GM19397 (cell line): ENCODE results near the gene SLC7A5.
"Not testable (repeated sequence)": the region's sequence is repeated elsewhere in the genome, so short reads cannot be mapped to it uniquely, and the experiment has no call there.

Experiments used
- ATAC-seq: cut with Tn5 transposase; IDR thresholded peaks from one replicate; pipeline ENCODE4 v1.9.1; 2021; ENCODE audit warnings: mild to moderate bottlenecking, moderate library complexity; ENCODE audit not compliant: unreplicated experiment

The SLC7A5 gene

GRCh38 chr16:87824016-87824990, 45.0 kb downstream of the SLC7A5 start:
- ATAC-seq = no peak

GRCh38 chr16:87823181-87823929, 46.0 kb downstream of the SLC7A5 start:
- ATAC-seq = no peak

- no peak for ATAC-seq
Observed at GRCh38 chr16:87822108-87822970, 47.0 kb downstream of the SLC7A5 start.

GRCh38 chr16:87821376-87822107, 47.8 kb downstream of the SLC7A5 start:
- no peak for ATAC-seq

GRCh38 chr16:87819983-87820382, 49.3 kb downstream of the SLC7A5 start:
- ATAC-seq = no peak

GRCh38 chr16:87819282-87819681, 50.0 kb downstream of the SLC7A5 start:
- no peak for ATAC-seq

GRCh38 chr16:87818533-87819161, 50.7 kb downstream of the SLC7A5 start:
- no peak for ATAC-seq

- no peak for ATAC-seq
Observed at GRCh38 chr16:87817910-87818309, 51.4 kb downstream of the SLC7A5 start.

- ATAC-seq = not testable (repeated sequence)
Observed at GRCh38 chr16:87817370-87817769, 51.9 kb downstream of the SLC7A5 start.

GRCh38 chr16:87816507-87817100, 52.7 kb downstream of the SLC7A5 start:
- ATAC-seq = no peak

- no peak for ATAC-seq
Observed at GRCh38 chr16:87815567-87815966, 53.7 kb downstream of the SLC7A5 start.

- ATAC-seq = no peak
Observed at GRCh38 chr16:87812200-87812656, 57.1 kb downstream of the SLC7A5 start.

- not testable (repeated sequence) for ATAC-seq
Observed at GRCh38 chr16:87811454-87811853, 57.9 kb downstream of the SLC7A5 start.

- ATAC-seq = peak; percentile 44
Observed at GRCh38 chr16:87809150-87809902, 60.0 kb downstream of the SLC7A5 start.

- no peak for ATAC-seq
Observed at GRCh38 chr16:87808108-87808507, 61.2 kb downstream of the SLC7A5 start.

- no peak for ATAC-seq
Observed at GRCh38 chr16:87806641-87807546, 62.4 kb downstream of the SLC7A5 start.

- ATAC-seq = no peak
Observed at GRCh38 chr16:87806261-87806640, 63.1 kb downstream of the SLC7A5 start.

- ATAC-seq = no peak
Observed at GRCh38 chr16:87803385-87803784, 65.9 kb downstream of the SLC7A5 start.
